Erythroblast (primary cell): ENCODE results near the gene CCL15.

Experiments
- DNase-seq, 2 experiments: peaks; one replicate each; lab custom pipeline; 2025; lab: John Stamatoyannopoulos, UW
- GATA1 ChIP-seq: IDR thresholded peaks from 2 replicates; pipeline ENCODE4 v1.6.1; 2011; ENCODE audit warnings: low read depth, mild to moderate bottlenecking, control low read depth, low read length, moderate library complexity
- POLR2A ChIP-seq: IDR thresholded peaks from 2 replicates; pipeline ENCODE4 v1.6.1; 2011; ENCODE audit warnings: mild to moderate bottlenecking, low read length

The CCL15 gene

GRCh38 chr17:35981246-35981645, 20.1 kb downstream of the CCL15 start, which contains the start of gene CCL16:
Gene CCL16 (minus strand): TSS chr17:35981497. CDS start chr17:35981420, 77 bp downstream.
- DNase-seq, result no peak
- TF ChIP-seq POLR2A (no peak), GATA1 (no peak)

GRCh38 chr17:35978346-35978745, 23.0 kb downstream of the CCL15 start:
- TF ChIP-seq POLR2A, result no peak
- no peak for TF ChIP-seq GATA1
- no peak for DNase-seq

GRCh38 chr17:35977509-35977908, 23.8 kb downstream of the CCL15 start:
- TF ChIP-seq GATA1 (no peak), POLR2A (no peak)
- DNase-seq, result no peak

GRCh38 chr17:35973333-35974260, 27.8 kb downstream of the CCL15 start:
- TF ChIP-seq GATA1 (no peak), POLR2A (no peak)
- DNase-seq, result no peak

- TF ChIP-seq GATA1, result no peak
- TF ChIP-seq POLR2A, result no peak
- no peak for DNase-seq
Observed at GRCh38 chr17:35972945-35973332, 28.4 kb downstream of the CCL15 start.

- TF ChIP-seq GATA1 (no peak), POLR2A (no peak)
- no peak for DNase-seq
Observed at GRCh38 chr17:35972535-35972934, 28.8 kb downstream of the CCL15 start.

GRCh38 chr17:35972066-35972465, 29.3 kb downstream of the CCL15 start:
- no peak for DNase-seq
- TF ChIP-seq POLR2A (no peak), GATA1 (no peak)

GRCh38 chr17:35969558-35970380, 31.6 kb downstream of the CCL15 start:
- peak; percentile 71 to 86 for DNase-seq
- TF ChIP-seq POLR2A (no peak), GATA1 (no peak)

GRCh38 chr17:35968520-35969054, 32.8 kb downstream of the CCL15 start:
- TF ChIP-seq GATA1 (no peak), POLR2A (no peak)
- DNase-seq, result no peak

- no peak for DNase-seq
- TF ChIP-seq POLR2A (no peak), GATA1 (no peak)
Observed at GRCh38 chr17:35965272-35965671, 36.1 kb downstream of the CCL15 start.

GRCh38 chr17:35963663-35964062, 37.7 kb downstream of the CCL15 start:
- no peak for DNase-seq
- no peak for TF ChIP-seq GATA1
- TF ChIP-seq POLR2A, result no peak

GRCh38 chr17:35953720-35954119, 47.6 kb downstream of the CCL15 start:
- TF ChIP-seq POLR2A (no peak), GATA1 (no peak)
- DNase-seq, result no peak

- DNase-seq, result peak in 1 of 2 experiments; percentile 33
- TF ChIP-seq POLR2A (no peak), GATA1 (no peak)
Observed at GRCh38 chr17:35949401-35949800, 52.0 kb downstream of the CCL15 start.
